Activated CD8-positive, alpha-beta memory T cell treated with anti-CD3 and anti-CD28 coated beads, Interleukin-2, amount 50 U/mL, for 48 hours (primary cell): ENCODE data around the gene PACRG.

Experiments
- DNase-seq: peaks from one replicate; pipeline ENCODE4 v3.0.0-alpha.2; 2020

The PACRG gene

GRCh38 chr6:162710936-162711335 is 16.8 kb upstream of the PACRG start:
- no peak for DNase-seq

GRCh38 chr6:162711376-162711775 is 16.4 kb upstream of the PACRG start:
- DNase-seq: no peak

DNA sequence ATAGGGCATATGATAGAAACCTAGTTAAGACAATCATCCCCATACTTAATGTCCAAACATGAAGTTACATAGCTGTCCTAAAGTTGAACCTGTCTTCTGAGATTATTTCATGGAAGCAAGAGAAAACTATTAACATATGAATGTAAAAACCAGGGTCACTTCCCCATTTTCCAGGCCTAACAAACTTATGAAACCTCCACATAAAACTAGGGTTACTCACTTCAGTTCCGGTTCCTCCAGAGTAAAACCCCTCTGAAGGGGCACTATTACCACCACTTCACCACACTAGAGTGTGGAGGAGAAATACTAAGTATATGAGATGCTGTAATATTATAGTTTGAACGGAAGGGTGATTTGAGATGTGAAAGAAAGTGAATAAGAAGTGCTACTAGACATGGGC is 15.1 kb upstream of the PACRG start:
- DNase-seq: no peak

GRCh38 chr6:162713974-162714780 is 13.6 kb upstream of the PACRG start:
- no peak for DNase-seq

DNA sequence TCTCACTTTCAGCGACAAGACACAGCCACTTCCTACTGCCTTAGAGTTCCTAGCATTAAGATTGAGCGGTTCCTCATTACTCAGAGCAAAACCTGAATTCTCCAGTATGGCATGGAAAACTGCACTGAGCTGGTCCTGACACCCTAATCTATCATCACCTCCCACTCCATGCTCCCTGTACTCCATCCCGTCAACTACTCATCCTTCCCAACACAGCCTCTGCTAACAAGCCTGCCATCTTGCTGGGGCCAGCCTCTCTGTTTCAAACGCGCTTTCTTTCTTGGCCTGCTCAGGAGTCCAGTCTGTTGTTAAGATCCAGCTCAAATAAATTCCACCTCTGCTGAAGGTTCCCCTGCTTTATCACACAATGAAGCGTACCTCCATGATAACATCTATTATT is 12.2 kb upstream of the PACRG start:
- no peak for DNase-seq

GRCh38 chr6:162719528-162719927 is 8.2 kb upstream of the PACRG start:
- no peak for DNase-seq

DNA sequence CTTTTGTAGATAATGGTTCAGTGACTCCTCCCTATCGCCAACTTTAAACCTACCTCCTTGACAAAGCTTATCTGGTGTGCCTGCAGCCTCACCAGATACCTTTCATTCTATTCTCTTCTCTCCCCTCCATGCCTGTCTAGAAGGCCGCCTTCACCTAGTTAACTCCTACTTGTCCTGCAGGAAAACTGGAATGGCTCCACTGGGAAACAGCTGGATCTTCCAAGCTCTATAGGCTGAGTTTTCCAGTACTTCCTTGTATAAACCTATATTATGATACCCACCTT is 6.4 kb upstream of the PACRG start:
- DNase-seq: no peak

GRCh38 chr6:162722226-162722625 is 5.5 kb upstream of the PACRG start:
- no peak for DNase-seq

DNA sequence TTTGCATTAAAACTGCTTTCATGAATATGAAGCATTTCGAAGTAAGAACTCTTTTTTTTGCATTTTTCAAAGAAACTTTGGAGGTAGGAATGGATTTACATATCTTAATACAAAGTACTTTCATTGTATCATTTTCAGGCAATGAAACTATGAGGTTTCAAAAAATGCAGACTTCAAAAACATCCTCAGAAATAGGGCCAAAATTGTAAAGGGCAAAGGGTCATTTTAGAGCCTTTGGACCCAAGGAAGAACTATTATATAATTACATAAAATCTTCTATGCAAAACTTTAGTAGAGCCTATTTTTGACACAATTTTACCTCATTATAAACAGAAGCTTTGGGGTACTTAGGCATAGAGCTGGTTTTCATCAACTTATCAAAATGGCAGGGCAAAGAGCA is 5.1 kb upstream of the PACRG start:
- DNase-seq: no peak

DNA sequence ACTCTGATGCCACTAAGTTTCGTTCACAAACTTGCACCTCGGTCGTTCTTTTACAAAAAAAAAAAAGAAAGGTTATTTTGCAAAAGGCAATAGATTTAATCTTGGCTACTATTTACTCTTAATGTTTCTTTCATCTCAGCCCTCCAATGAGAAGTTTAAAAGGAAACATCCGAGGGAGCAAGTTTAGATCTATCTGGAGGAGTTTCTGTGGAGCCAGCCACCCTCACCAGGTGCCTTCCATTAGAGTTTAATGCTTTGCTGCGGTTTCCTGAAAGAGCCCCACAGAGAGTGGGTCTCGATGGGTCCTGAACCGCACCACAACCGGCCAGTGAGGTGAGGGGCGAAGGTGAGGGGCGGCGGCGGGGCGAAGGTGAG is 840 bp upstream of the PACRG start:
- DNase-seq: no peak

- DNase-seq: peak; percentile 53
Measured at GRCh38 chr6:162728197-162728596, 423 bp downstream of the PACRG start.

- no peak for DNase-seq
Measured at GRCh38 chr6:162728706-162729105, 932 bp downstream of the PACRG start.

DNA sequence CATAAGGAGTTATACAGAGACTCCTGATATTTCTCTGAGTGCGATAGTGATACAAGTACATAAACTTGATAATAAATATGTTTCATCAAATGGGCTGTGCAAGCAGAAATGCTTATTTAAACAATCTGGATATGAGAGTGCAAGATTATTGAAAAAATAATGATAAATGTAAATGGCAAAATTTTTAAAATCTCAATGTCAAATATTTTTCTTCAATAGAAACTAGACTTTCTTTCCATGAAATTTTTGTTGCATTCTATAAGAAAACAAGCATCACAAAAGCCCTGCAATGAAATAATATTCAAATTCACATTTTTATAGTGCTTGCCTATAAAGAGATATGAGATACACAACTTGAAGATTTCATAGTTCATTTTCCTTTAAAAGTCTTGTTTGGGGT is 2.7 kb downstream of the PACRG start:
- no peak for DNase-seq

DNA sequence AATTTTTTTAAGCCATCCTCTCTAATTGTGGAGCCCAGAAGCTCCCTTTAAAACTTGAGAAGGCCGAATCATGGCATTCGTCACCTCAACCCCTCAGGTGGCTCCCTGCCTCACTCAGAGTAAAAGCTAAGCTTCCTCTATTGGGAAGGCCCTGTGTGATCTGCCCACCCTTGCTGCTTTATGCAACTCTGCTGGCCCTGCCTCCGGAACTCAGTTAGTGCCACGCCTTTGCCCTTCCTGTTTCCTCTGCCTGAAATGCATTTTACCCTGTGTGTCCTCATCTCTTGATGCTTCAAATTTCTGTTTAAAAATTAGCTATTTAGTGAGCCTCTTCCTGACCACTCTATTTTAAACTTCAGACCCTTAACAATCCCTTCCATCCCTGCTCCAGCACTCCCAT is 5.7 kb downstream of the PACRG start:
- DNase-seq: no peak

DNA sequence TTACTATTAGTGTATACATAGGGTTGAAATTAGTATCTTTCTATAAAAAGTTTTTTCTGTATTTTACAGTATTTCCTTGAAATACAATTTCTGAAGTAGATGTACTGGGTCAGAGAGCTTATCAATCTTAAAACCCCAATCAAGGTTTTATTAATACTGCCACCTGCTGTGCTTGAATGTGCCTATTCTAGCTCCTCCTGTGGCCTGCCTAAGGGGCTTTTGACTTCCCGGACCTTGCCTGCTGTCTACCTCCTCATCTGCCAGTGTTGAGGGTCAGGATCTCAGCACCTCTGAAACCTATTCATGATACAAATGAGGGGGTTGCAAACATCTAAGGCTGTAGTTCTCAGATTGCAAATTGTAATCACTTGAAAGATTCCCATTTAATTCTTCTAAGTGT is 9.2 kb downstream of the PACRG start:
- DNase-seq: no peak

- no peak for DNase-seq
Measured at GRCh38 chr6:162750776-162751175, 23.0 kb downstream of the PACRG start.

DNA sequence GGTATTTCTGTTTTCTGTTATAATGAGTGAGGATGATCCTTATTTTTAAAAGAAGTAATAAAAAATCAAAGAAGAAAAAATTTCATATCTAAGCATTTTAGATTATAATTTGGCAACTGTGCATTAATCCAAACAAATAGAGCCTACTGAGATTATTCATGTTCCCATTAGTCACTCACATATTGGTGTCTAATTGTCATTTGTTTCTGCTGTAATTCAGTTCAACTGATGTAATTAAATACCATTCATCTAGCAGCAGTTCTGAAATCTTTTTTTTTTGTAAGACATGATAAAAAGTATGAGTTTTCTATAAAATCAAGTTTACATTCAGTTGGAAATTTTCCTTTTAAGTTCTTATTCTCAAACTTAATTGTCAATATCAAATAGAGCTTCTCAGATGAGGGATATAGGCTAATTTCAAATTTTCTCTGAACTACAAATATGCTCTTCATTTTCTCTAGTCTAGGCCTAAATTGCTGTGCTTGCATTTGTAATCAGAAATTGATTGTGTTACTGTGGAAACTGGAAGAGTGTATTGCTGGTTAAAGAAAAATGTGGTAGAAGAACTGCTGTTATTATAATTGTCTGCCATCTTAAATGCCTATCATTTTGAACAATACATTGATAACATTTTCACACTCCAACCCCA is 23.6 kb downstream of the PACRG start:
- no peak for DNase-seq

DNA sequence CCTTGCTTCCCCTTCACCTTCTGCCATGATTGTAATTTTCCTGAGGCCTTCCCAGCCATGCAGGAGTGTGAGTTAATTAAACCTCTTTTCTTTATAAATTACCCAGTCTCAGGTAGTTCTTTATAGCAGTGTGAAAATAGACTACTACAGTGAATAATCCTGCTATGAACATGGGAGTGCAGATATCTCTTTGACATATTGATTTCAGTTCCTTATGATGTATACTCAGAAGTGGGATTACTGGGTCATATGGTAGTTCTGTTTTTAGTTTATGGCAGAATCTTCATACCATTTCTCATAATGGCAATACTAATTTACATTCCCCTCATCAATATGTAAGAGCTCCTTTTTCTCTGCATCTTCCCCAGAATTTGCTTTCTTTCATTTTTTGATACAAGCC is 26.0 kb downstream of the PACRG start:
- no peak for DNase-seq

GRCh38 chr6:162770136-162770535 is 42.4 kb downstream of the PACRG start:
- no peak for DNase-seq

GRCh38 chr6:162770955-162771354 is 43.2 kb downstream of the PACRG start:
- no peak for DNase-seq

- no peak for DNase-seq
Measured at GRCh38 chr6:162772466-162772865, 44.7 kb downstream of the PACRG start.

DNA sequence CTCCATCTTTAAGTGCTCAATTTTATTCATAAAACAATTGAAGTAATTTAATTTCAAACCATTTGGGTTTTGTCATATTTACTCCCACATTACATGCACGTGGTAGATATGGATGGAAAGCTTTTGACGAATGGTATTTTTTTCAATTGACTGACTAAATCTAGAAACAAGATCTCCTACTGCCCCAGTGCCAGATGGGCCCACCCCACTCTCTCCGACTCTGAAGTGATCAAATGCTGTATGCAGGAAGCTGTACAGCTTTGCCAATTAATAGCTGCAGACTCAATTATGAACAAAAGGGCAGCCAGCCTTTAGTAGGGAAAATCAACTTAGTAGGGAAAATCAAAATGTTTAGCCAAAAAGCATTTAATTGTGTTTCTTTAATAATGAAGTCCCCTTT is 46.2 kb downstream of the PACRG start:
- DNase-seq: no peak

- DNase-seq: no peak
Measured at GRCh38 chr6:162777091-162777490, 49.3 kb downstream of the PACRG start.

- no peak for DNase-seq
Measured at GRCh38 chr6:162778603-162779002, 50.8 kb downstream of the PACRG start.

DNA sequence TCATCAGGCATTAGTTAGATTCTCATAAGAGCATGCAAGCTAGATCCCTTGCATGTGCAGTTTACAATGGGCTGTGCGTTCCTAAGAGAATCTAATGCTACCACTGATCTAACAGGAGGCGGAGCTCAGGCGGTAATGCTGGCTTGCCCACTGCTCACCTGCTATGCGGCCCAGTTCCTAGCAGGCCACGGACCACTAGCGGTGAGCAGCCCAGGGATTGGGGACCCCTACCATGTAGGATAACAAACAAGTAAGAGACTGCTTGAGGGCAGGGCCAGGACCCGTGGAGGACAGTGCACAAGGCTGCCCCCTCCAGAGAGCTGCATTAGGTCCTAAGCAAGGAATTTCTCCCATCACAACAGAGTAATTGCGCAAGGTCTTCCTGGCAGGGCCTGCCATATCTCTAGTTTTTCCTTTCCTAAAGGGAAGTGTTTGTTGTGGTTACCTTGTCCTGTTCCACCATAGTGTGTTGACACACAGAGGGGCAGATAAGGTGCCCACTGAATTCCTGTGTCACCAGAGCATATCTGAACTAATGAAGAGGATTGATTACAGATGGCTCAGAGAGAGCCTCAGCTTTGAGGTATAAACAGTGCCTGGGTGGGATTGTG is 58.0 kb downstream of the PACRG start:
- no peak for DNase-seq
